Stomach (tissue), 9 donors: ENCODE data around the gene SFI1. TPM values are rescaled to one million over a fixed set of nuclear protein-coding genes. Genes with fewer than 3 reads are reported as not detected.
"Not testable (repeated sequence)": the region's sequence is repeated elsewhere in the genome, so short reads cannot be mapped to it uniquely, and the experiment has no call there.

ENCODE experiments used
- DNase-seq, 2 donors: peaks; one replicate each; pipeline versions ENCODE4 v3.0.0 to v3.0.0-alpha.2; 2013 to 2019
- H3K27ac ChIP-seq, 5 donors: fragments of 200-600 bp in 4 of 5; sonication (generic) in 4 of 5; one replicate each; pipeline ENCODE4 v1.5.1; 2013 to 2019; ENCODE audit warnings: mild to moderate bottlenecking in 1 of 5, moderate library complexity in 1 of 5
- H3K27me3 ChIP-seq, 3 donors: fragments of 200-600 bp; sonication (generic); one replicate each; pipeline ENCODE4 v1.5.1; 2017 to 2019; ENCODE audit warnings: mixed run types in 1 of 3
- H3K36me3 ChIP-seq, 4 donors: fragments of 200-600 bp; sonication (generic); 1 replicate in 3 of 4; 2 replicates in 1 of 4; pipeline ENCODE4 v1.5.1; 2016 to 2019
- H3K4me1 ChIP-seq, 4 donors: fragments of 200-600 bp; sonication (generic); one replicate each; pipeline ENCODE4 v1.5.1; 2016 to 2019
- H3K4me3 ChIP-seq, 4 donors: fragments of 200-600 bp; sonication (generic) in 3 of 4; one replicate each; pipeline ENCODE4 v1.5.1; 2016 to 2019; ENCODE audit warnings: mild to moderate bottlenecking in 1 of 4
- H3K9me3 ChIP-seq, 4 donors: fragments of 200-600 bp; sonication (generic); one replicate each; pipeline ENCODE4 v1.5.1; 2016 to 2019
- EP300 ChIP-seq: sonication (generic); formaldehyde crosslinking; IDR thresholded peaks from one replicate; pipeline ENCODE4 v1.6.1; 2017; ENCODE audit warnings: antibody characterized with exemption
- POLR2A ChIP-seq, 4 donors: fragments of 450-650 bp; IDR thresholded peaks; one replicate each; pipeline ENCODE4 v1.6.1; 2016; ENCODE audit warnings: antibody characterized with exemption in 4 of 4, control low read depth in 2 of 4, mild to moderate bottlenecking in 1 of 4, moderate library complexity in 1 of 4
- POLR2AphosphoS5 ChIP-seq, 3 donors: sonication (generic); formaldehyde crosslinking; IDR thresholded peaks; one replicate each; pipeline ENCODE4 v1.6.1; 2016; ENCODE audit warnings: antibody characterized with exemption in 3 of 3
- WGBS, 5 donors: extraction: QIAGEN DNeasy Blood & Tissue Kit in 3 of 5; methylation state at CpG; one replicate each; pipeline versions ENCODE4 v1.1.5 to v1.1.7; 2013 to 2018; 5-methylcytosine and 5-hydroxymethylcytosine counted together
- intact Hi-C: fragments of 100-400 bp; cut with DNase I; formaldehyde crosslinking; loops from one replicate; pipeline ENCODE4 v1.15.1; 2023; ENCODE audit warnings: low total_unique reads
- polyA plus RNA-seq, 3 donors: library from polyadenylated mRNA; stranded (reverse); fragments of 200-250 nt; gene quantifications; one replicate each; pipeline ENCODE4 v1.2.3, GENCODE V29; 2013
- total RNA-seq, 5 donors: library from RNA; depleted of rRNA; stranded (reverse); fragments of >200 nt; gene quantifications; one replicate each; pipeline versions ENCODE4 v1.1.0 to v1.2.3, GENCODE V29; 2014 to 2016
- TF ChIP-seq, protein P1 (sequence below), 7 experiments: fragments of 450-650 bp in 4 of 7; fragments of 200-600 bp in 3 of 7; sonication (generic) in 3 of 7; IDR thresholded peaks; one replicate each; pipeline ENCODE4 v1.5.1; 2016 to 2019; ENCODE audit warnings: antibody characterized with exemption in 7 of 7, control low read depth in 2 of 7, mild to moderate bottlenecking in 1 of 7
- donor health status: healthy with polysubstance abuse.
- donor health status: Bipolar disorder and iron deficiency.
- donor health status: healthy.

SFI1 gene
- total and polyA plus RNA-seq, 8 donors, result 11.3 to 194 (median 30.1) TPM

DNA sequence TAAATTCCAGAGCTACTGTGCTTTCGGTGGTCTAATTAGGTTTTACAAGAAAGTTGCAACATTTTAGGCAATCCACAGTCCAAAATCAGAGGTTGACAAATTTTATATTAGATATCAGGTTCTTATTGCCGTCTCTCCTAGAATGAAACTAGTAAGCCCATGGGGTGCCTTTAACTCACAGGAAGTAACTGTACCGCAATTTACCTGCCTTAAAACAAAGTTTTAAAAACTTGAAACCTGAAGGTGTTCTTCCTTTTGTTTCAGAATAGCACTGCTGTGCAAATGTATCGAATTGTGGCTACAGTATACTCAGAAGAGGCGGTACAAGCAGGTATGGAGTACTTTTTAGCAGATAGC lies 88.4 kb downstream of the SFI1 start:
- intact Hi-C loops, result no loop called here
- Histone ChIP-seq H3K4me3 (no peak overlapping the region), H3K36me3 (peaks cover 9 to 62% (median 53%) of the 10 kb centered on the region in 4 donors), H3K27ac (no peak overlapping the region), H3K27me3 (no peaks in the 10 kb centered on the region), H3K4me1 (peaks cover 0 to 13% (median 2%) of the 10 kb centered on the region in 4 donors), H3K9me3 (no peaks in the 10 kb centered on the region)
- TF ChIP-seq POLR2A (IDR thresholded peaks at IDR 0.05), result no peak
- no peak for TF ChIP-seq POLR2AphosphoS5 (IDR thresholded peaks at IDR 0.05)
- no peak for TF ChIP-seq EP300
- TF ChIP-seq, protein P1, sequence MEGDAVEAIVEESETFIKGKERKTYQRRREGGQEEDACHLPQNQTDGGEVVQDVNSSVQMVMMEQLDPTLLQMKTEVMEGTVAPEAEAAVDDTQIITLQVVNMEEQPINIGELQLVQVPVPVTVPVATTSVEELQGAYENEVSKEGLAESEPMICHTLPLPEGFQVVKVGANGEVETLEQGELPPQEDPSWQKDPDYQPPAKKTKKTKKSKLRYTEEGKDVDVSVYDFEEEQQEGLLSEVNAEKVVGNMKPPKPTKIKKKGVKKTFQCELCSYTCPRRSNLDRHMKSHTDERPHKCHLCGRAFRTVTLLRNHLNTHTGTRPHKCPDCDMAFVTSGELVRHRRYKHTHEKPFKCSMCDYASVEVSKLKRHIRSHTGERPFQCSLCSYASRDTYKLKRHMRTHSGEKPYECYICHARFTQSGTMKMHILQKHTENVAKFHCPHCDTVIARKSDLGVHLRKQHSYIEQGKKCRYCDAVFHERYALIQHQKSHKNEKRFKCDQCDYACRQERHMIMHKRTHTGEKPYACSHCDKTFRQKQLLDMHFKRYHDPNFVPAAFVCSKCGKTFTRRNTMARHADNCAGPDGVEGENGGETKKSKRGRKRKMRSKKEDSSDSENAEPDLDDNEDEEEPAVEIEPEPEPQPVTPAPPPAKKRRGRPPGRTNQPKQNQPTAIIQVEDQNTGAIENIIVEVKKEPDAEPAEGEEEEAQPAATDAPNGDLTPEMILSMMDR (IDR thresholded peaks at IDR 0.05), result no peak
- 52 to 78% (median 64%) methylated on average over 5 of the region's 5 CpGs for WGBS, 5 donors
- no peak for DNase-seq

DNA sequence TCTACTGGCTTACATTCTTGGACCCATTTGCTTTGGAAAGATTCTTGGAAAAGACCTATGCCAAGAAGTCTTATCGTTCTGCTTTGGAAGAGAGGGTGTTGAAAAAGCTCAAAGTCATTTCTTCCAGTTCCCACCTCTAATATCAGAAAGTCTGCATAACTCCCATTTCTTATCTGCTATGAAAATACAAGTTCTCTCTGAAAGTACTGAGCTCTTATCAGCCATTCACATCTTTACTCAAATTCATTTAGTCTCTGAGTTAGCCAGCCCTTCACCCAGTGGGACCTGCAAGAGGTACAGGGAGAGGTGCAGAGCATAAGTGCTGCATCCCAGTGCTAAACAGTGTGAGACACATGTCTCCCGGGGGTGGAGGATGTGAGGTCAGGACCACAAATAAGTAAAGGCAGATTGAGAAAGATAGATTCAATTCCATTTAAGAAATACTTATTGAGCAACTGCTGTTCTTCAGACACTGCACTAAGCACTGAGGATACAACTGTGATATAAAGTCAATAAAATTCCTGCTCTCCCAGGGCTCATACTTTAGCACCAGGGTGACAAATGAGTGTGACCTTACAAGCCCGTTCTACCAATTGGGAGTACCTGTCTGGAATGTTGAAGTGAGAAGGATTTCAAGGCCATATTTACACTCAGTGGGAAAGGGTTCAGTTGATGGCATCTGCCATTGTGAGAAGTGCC lies 89.0 kb downstream of the SFI1 start:
- peaks cover 0 to 8% (median 0%) of the 10 kb centered on the region in 4 donors for H3K4me1 ChIP-seq
- TF ChIP-seq POLR2A (IDR thresholded peaks at IDR 0.05) (no peak), POLR2AphosphoS5 (IDR thresholded peaks at IDR 0.05) (no peak), EP300 (no peak)
- TF ChIP-seq, protein P1 (IDR thresholded peaks at IDR 0.05), result no peak
- H3K27ac ChIP-seq, result no peak overlapping the region
- no peaks in the 10 kb centered on the region for H3K9me3 ChIP-seq
- H3K27me3 ChIP-seq, result no peaks in the 10 kb centered on the region
- no peak overlapping the region for H3K4me3 ChIP-seq
- peaks cover 9 to 62% (median 53%) of the 10 kb centered on the region in 4 donors for H3K36me3 ChIP-seq
- 29 to 51% (median 40%) methylated on average over 3 of the region's 3 CpGs for WGBS, 5 donors
- no peak for DNase-seq
- intact Hi-C loops, result no loop called here

DNA sequence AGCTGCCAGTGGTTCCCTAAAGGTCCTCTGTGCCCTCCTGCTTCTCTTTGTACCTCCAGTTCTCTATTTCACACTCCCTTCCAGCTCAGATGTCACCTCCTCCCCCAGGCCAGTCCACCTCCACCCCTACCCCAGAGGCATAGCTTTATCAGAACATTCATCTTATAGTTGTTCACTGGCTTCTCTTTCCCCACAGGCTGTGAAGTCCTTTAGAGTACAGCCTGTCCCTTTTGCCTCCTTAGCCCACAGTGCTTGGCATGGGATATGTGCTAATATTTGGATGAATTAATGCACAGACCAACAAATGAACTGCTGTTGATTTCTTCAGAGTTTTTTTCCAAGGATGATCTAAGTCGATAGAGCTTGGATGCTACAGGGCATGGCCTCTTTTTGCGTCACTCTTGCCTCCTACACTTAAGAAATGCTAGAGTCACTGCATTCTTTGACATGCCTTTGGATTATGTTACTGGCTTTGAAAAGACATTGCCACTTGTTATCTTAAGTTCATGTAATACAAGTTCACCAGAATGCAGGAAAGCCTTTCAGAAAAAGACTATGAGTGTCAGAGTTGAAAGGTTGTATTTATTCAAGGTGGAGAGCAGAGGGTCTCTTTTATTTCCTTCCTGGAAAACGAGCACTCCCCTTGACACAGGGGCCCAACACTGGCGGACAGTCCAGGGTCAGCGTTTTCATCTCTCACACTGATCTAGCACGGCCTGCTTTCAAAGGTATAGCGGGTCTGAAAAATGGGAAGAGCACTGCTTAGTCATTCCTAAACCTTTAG lies 90.0 kb downstream of the SFI1 start:
- TF ChIP-seq EP300, result no peak
- TF ChIP-seq, protein P1 (IDR thresholded peaks at IDR 0.05), result no peak
- TF ChIP-seq POLR2A (IDR thresholded peaks at IDR 0.05), result no peak
- no peak for TF ChIP-seq POLR2AphosphoS5 (IDR thresholded peaks at IDR 0.05)
- intact Hi-C loops, result no loop called here
- H3K36me3 ChIP-seq, result peaks cover 9 to 62% (median 53%) of the 10 kb centered on the region in 4 donors
- WGBS, 5 donors, result 72 to 82% (median 78%) methylated on average over 7 of the region's 7 CpGs
- DNase-seq, result no peak
- H3K9me3 ChIP-seq, result no peaks in the 10 kb centered on the region
- no peak overlapping the region for H3K4me3 ChIP-seq
- peaks cover 0 to 8% (median 0%) of the 10 kb centered on the region in 4 donors for H3K4me1 ChIP-seq
- H3K27me3 ChIP-seq, result no peaks in the 10 kb centered on the region
- no peak overlapping the region for H3K27ac ChIP-seq

DNA sequence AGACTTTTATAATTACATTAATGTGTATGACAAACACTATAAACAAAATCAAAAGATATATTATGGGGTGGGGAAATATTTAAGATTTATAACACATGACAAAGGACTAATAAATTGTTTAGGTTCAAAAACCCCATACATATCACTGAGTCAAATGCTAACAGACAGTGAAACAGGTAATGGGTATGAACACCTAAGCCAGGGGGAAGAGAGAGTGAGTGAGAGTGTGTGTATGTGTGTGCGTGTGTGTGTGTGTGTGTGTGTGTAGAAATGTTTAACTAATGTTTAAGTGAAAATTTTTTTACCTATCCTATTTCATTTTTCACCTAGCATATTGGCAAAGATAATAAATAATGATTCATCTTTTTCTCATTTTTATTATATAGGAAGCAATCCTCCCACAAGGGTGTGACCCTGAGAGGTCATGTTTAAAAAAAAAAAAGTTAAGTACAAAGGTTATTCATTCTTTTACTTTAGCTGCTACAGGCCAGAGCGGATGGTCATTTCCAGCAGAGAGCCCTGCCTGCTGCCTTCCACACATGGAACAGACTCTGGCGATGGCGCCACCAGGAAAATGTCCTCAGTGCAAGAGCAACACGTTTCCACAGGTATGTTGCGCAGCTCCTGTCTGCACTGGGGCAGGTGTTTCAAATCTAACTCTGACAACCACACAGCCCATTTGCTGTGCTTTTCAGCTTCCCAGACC lies 92.8 kb downstream of the SFI1 start:
- Histone ChIP-seq H3K4me3 (no peak overlapping the region), H3K9me3 (no peaks in the 10 kb centered on the region), H3K36me3 (peaks cover 9 to 51% (median 48%) of the 10 kb centered on the region in 4 donors), H3K27ac (no peak overlapping the region), H3K27me3 (no peaks in the 10 kb centered on the region), H3K4me1 (peaks cover 0 to 8% (median 0%) of the 10 kb centered on the region in 4 donors)
- intact Hi-C loops, result no loop called here
- no peak for DNase-seq
- 72 to 77% (median 73%) methylated on average over 6 of the region's 6 CpGs for WGBS, 5 donors
- TF ChIP-seq POLR2AphosphoS5 (IDR thresholded peaks at IDR 0.05) (no peak), POLR2A (IDR thresholded peaks at IDR 0.05) (no peak), EP300 (no peak)
- TF ChIP-seq, protein P1 (IDR thresholded peaks at IDR 0.05), result no peak

DNA sequence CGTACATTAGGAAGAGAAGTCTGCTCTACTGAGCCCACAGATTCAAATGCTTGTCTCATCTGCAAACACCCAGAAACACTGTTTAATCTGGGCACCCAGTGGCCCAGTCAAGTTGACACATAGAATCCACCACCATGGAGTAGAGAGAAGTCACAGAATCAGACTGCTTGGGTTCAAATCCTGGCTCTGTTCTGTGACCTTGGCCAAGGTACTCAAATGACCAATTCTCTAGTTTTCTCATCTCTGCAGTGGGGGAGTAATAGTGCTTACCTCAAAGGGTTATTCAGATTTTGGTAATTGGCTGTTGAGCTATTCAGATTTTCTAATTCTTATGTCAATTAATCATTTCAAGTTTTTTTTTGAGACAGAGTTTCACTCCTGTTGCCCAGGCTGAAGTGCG lies 93.8 kb downstream of the SFI1 start:
- DNase-seq, H3K9me3 ChIP-seq, H3K4me3 ChIP-seq, H3K4me1 ChIP-seq, H3K27me3 ChIP-seq, intact Hi-C loops, H3K27ac ChIP-seq: not testable (repeated sequence)
- H3K36me3 ChIP-seq, result peaks cover 9 to 42% (median 38%) of the 10 kb centered on the region in 4 donors
- 50 to 100% (median 93%) methylated on average over 1 of the region's 2 CpGs; no CpG with 5 or more reads in 2 of the 5 donors for WGBS, 5 donors
